ENCODE results near the gene SCARF1.

The SCARF1 gene

GRCh38 chr17:1647802-1648171, 2.3 kb upstream of the SCARF1 start:
- DNase-seq = no peak

GRCh38 chr17:1646199-1646875, 805 bp upstream of the SCARF1 start:
- DNase-seq = no peak

- no peak for DNase-seq
Observed at GRCh38 chr17:1644493-1645206, 882 bp downstream of the SCARF1 start.

GRCh38 chr17:1643999-1644492, 1.5 kb downstream of the SCARF1 start:
- DNase-seq = no peak

GRCh38 chr17:1643293-1643998, 2.1 kb downstream of the SCARF1 start:
- peak; percentile 60 for DNase-seq

GRCh38 chr17:1641065-1641403, 4.5 kb downstream of the SCARF1 start:
- DNase-seq = no peak

- DNase-seq = no peak
Observed at GRCh38 chr17:1640329-1641064, 5.0 kb downstream of the SCARF1 start.

GRCh38 chr17:1639549-1640180, 5.9 kb downstream of the SCARF1 start:
- DNase-seq = peak; percentile 54

- no peak for DNase-seq
Observed at GRCh38 chr17:1638624-1639300, 6.8 kb downstream of the SCARF1 start.

GRCh38 chr17:1638171-1638590, 7.4 kb downstream of the SCARF1 start:
- peak; percentile 87 for DNase-seq

GRCh38 chr17:1636732-1637285, 8.7 kb downstream of the SCARF1 start:
- no peak for DNase-seq

- DNase-seq = no peak
Observed at GRCh38 chr17:1635675-1636465, 9.7 kb downstream of the SCARF1 start.

GRCh38 chr17:1634841-1635650, 10.5 kb downstream of the SCARF1 start:
- DNase-seq = no peak

- DNase-seq = no peak
Observed at GRCh38 chr17:1630662-1631061, 14.9 kb downstream of the SCARF1 start.

GRCh38 chr17:1629504-1630310, 15.8 kb downstream of the SCARF1 start:
- peak; percentile 53 for DNase-seq

GRCh38 chr17:1628856-1629503, 16.6 kb downstream of the SCARF1 start:
- peak; percentile 98 for DNase-seq

- DNase-seq = peak; percentile 96
Observed at GRCh38 chr17:1627982-1628855, 17.3 kb downstream of the SCARF1 start, which contains the start of gene SLC43A2. SLC43A2 (minus strand) TSS chr17:1628834; CDS start chr17:1627874, 960 bp downstream.

Data from eye (tissue), 1 donor.